Suprapubic skin (tissue), 4 donors: ENCODE measurements around the gene RNF11. TPM values are rescaled to one million over a fixed set of nuclear protein-coding genes. Genes with fewer than 3 reads are reported as not detected.

Source experiments
- DNase-seq, 2 donors: peaks; one replicate each; pipeline ENCODE4 v3.0.0-alpha.2; 2019; ENCODE audit warnings: low spot score in 2 of 2
- H3K27ac ChIP-seq: fragments of 200-600 bp; sonication (generic); one replicate; pipeline ENCODE4 v1.5.1; 2019
- H3K27me3 ChIP-seq: fragments of 200-600 bp; sonication (generic); one replicate; pipeline ENCODE4 v1.5.1; 2019
- H3K36me3 ChIP-seq: fragments of 200-600 bp; sonication (generic); one replicate; pipeline ENCODE4 v1.5.1; 2019
- H3K4me1 ChIP-seq: fragments of 200-600 bp; sonication (generic); one replicate; pipeline ENCODE4 v1.5.1; 2019
- H3K4me3 ChIP-seq: fragments of 200-600 bp; sonication (generic); one replicate; pipeline ENCODE4 v1.5.1; 2019; ENCODE audit warnings: mild to moderate bottlenecking
- H3K9me3 ChIP-seq: fragments of 200-600 bp; sonication (generic); one replicate; pipeline ENCODE4 v1.5.1; 2019
- CTCF ChIP-seq, 2 donors: fragments of 200-600 bp in 1 of 2; fragments of 450-650 bp in 1 of 2; sonication (generic) in 1 of 2; IDR thresholded peaks; one replicate each; pipeline ENCODE4 v1.5.1; 2016 to 2019; ENCODE audit warnings: antibody characterized with exemption in 2 of 2, mild to moderate bottlenecking in 1 of 2, moderate library complexity in 1 of 2
- EP300 ChIP-seq: sonication (generic); formaldehyde crosslinking; IDR thresholded peaks from one replicate; pipeline ENCODE4 v1.6.1; 2017; ENCODE audit warnings: antibody characterized with exemption
- POLR2A ChIP-seq, 2 donors: fragments of 450-650 bp; IDR thresholded peaks; one replicate each; pipeline ENCODE4 v1.6.1; 2017; ENCODE audit warnings: antibody characterized with exemption in 2 of 2, mild to moderate bottlenecking in 2 of 2, moderate library complexity in 2 of 2
- POLR2AphosphoS5 ChIP-seq, 3 donors: sonication (generic); formaldehyde crosslinking; IDR thresholded peaks; one replicate each; pipeline ENCODE4 v1.6.1; 2017; ENCODE audit warnings: antibody characterized with exemption in 3 of 3
- WGBS: methylation state at CpG from one replicate; pipeline ENCODE4 v1.1.5; 2018; 5-methylcytosine and 5-hydroxymethylcytosine counted together
- total RNA-seq, 4 donors: library from RNA; depleted of rRNA; stranded (reverse); fragments of >200 nt; gene quantifications; one replicate each; pipeline ENCODE4 v1.1.0, GENCODE V29; 2016

Gene RNF11
- total RNA-seq, 4 donors from 2014 or later = 80.8 to 93.1 (median 81.5) TPM

GRCh38 chr1:51214615-51215131, 21.4 kb upstream of the RNF11 start:
- no peak for DNase-seq
- peaks cover 16% of the 10 kb centered on the region for H3K4me1 ChIP-seq
- TF ChIP-seq POLR2AphosphoS5 (IDR thresholded peaks at IDR 0.05) (no peak), CTCF (IDR thresholded peaks at IDR 0.05) (no peak), EP300 (no peak), POLR2A (IDR thresholded peaks at IDR 0.05) (no peak)
- no peaks in the 10 kb centered on the region for H3K9me3 ChIP-seq
- H3K27me3 ChIP-seq = no peaks in the 10 kb centered on the region
- H3K4me3 ChIP-seq = no peak overlapping the region
- H3K36me3 ChIP-seq = no peaks in the 10 kb centered on the region
- H3K27ac ChIP-seq = no peak overlapping the region
- WGBS = 31% methylated on average over 7 of the region's 7 CpGs

- Histone ChIP-seq H3K4me1 (peaks cover 16% of the 10 kb centered on the region), H3K27ac (no peak overlapping the region), H3K36me3 (no peaks in the 10 kb centered on the region), H3K4me3 (no peak overlapping the region), H3K9me3 (no peaks in the 10 kb centered on the region), H3K27me3 (no peaks in the 10 kb centered on the region)
- TF ChIP-seq CTCF (IDR thresholded peaks at IDR 0.05) = no peak
- WGBS = 95% methylated on average over 1 of the region's 1 CpG
- DNase-seq = no peak
Measured at GRCh38 chr1:51215169-51215568, 20.9 kb upstream of the RNF11 start.

GRCh38 chr1:51216631-51217030, 19.4 kb upstream of the RNF11 start:
- WGBS = 96% methylated on average over 4 of the region's 4 CpGs

GRCh38 chr1:51217101-51217500, 19.0 kb upstream of the RNF11 start:
- Histone ChIP-seq H3K27me3 (no peaks in the 10 kb centered on the region), H3K9me3 (no peaks in the 10 kb centered on the region), H3K27ac (no peak overlapping the region), H3K4me1 (peaks cover 16% of the 10 kb centered on the region), H3K36me3 (no peaks in the 10 kb centered on the region), H3K4me3 (no peak overlapping the region)
- no peak for DNase-seq
- 90% methylated on average over 2 of the region's 2 CpGs for WGBS
- TF ChIP-seq POLR2A (IDR thresholded peaks at IDR 0.05) (no peak), EP300 (no peak), POLR2AphosphoS5 (IDR thresholded peaks at IDR 0.05) (no peak), CTCF (IDR thresholded peaks at IDR 0.05) (no peak)

More at GRCh38 chr1:51216631-51217030, 19.4 kb upstream of the RNF11 start:
- Histone ChIP-seq H3K4me1 (peaks cover 16% of the 10 kb centered on the region), H3K4me3 (no peak overlapping the region), H3K9me3 (no peaks in the 10 kb centered on the region), H3K27me3 (no peaks in the 10 kb centered on the region), H3K27ac (no peak overlapping the region), H3K36me3 (no peaks in the 10 kb centered on the region)
- TF ChIP-seq CTCF (IDR thresholded peaks at IDR 0.05) (no peak), EP300 (no peak), POLR2A (IDR thresholded peaks at IDR 0.05) (no peak), POLR2AphosphoS5 (IDR thresholded peaks at IDR 0.05) (no peak)
- DNase-seq = no peak

GRCh38 chr1:51218570-51218969, 17.5 kb upstream of the RNF11 start:
- no peaks in the 10 kb centered on the region for H3K9me3 ChIP-seq
- no peaks in the 10 kb centered on the region for H3K36me3 ChIP-seq
- peaks cover 16% of the 10 kb centered on the region for H3K4me1 ChIP-seq
- no peaks in the 10 kb centered on the region for H3K27me3 ChIP-seq
- no peak for DNase-seq
- 71% methylated on average over 2 of the region's 2 CpGs for WGBS
- no peak for TF ChIP-seq POLR2AphosphoS5 (IDR thresholded peaks at IDR 0.05)
- no peak for TF ChIP-seq POLR2A (IDR thresholded peaks at IDR 0.05)
- no peak for TF ChIP-seq CTCF (IDR thresholded peaks at IDR 0.05)
- no peak for TF ChIP-seq EP300
- no peak overlapping the region for H3K4me3 ChIP-seq
- H3K27ac ChIP-seq = no peak overlapping the region
